Heart right ventricle (tissue), 16 donors: ENCODE results near the gene FUT7. TPM values are rescaled to one million over a fixed set of nuclear protein-coding genes. Genes with fewer than 3 reads are reported as not detected.

Experiments
- ATAC-seq, 8 donors: fragments of 200-7000 bp; cut with Tn5 transposase; one replicate each; pipeline ENCODE4 v1.9.1; 2020; ENCODE audit warnings: mild to moderate bottlenecking in 8 of 8, moderate library complexity in 8 of 8, moderate number of reproducible peaks in 1 of 8
- DNase-seq, 2 donors: peaks; one replicate each; pipeline ENCODE4 v3.0.0-alpha.2; 2020
- H3K27ac ChIP-seq, 10 donors: fragments of 200-600 bp; sonication (generic) in 2 of 10; one replicate each; pipeline versions ENCODE4 v1.5.0 to v1.8.0; 2020 to 2022; ENCODE audit warnings: mild to moderate bottlenecking in 3 of 10
- H3K27me3 ChIP-seq, 7 donors: fragments of 200-600 bp; one replicate each; pipeline ENCODE4 v1.8.0; 2021 to 2022; ENCODE audit warnings: mild to moderate bottlenecking in 2 of 7
- H3K36me3 ChIP-seq, 9 donors: fragments of 200-600 bp; sonication (generic) in 1 of 9; one replicate each; pipeline versions ENCODE4 v1.5.0 to v1.8.0; 2020 to 2022; ENCODE audit warnings: mild to moderate bottlenecking in 2 of 9
- H3K4me1 ChIP-seq, 9 donors: fragments of 200-600 bp; sonication (generic) in 1 of 9; one replicate each; pipeline versions ENCODE4 v1.5.0 to v1.8.0; 2020 to 2022; ENCODE audit warnings: mild to moderate bottlenecking in 4 of 9
- H3K4me3 ChIP-seq, 10 donors: fragments of 200-600 bp; sonication (generic) in 2 of 10; one replicate each; pipeline versions ENCODE4 v1.5.0 to v1.8.0; 2020 to 2022; ENCODE audit warnings: mild to moderate bottlenecking in 7 of 10, moderate library complexity in 2 of 10
- H3K9me3 ChIP-seq, 11 donors: fragments of 200-600 bp in 10 of 11; sonication (generic) in 2 of 11; one replicate each; pipeline versions ENCODE4 v1.5.0 to v1.8.0; 2013 to 2022; ENCODE audit warnings: mild to moderate bottlenecking in 2 of 11, control low read depth in 1 of 11, moderate library complexity in 1 of 11
- WGBS, 2 donors: extraction: QIAGEN DNeasy Blood & Tissue Kit; methylation state at CpG; one replicate each; pipeline ENCODE4 v1.1.7; 2013; ENCODE audit warnings: inconsistent platforms in 1 of 2; 5-methylcytosine and 5-hydroxymethylcytosine counted together
- intact Hi-C, 10 donors: fragments of 100-400 bp; cut with DNase I; formaldehyde crosslinking; loops; one replicate each; pipeline versions ENCODE4 v1.11.1 to v1.14.2; 2022
- polyA plus RNA-seq, 2 donors: library from polyadenylated mRNA; stranded (reverse); fragments of 200-250 nt; gene quantifications; one replicate each; pipeline ENCODE4 v1.2.3, GENCODE V29; 2013
- total RNA-seq, 10 donors: library from RNA; stranded (reverse); fragmentation: NEBNext Ultra II Directional in 3 of 10; extraction: Animal tissue kit (Norgen Biotek cat#: 25700) in 3 of 10; gene quantifications; one replicate each; pipeline versions ENCODE4 v1.2.1 to v1.2.4, GENCODE V29; 2021 to 2023
- TF ChIP-seq, protein P1 (sequence below), 9 donors: fragments of 200-600 bp; sonication (generic) in 2 of 9; IDR thresholded peaks; one replicate each; pipeline versions ENCODE4 v1.5.0 to v1.8.0; 2021 to 2022; ENCODE audit warnings: antibody characterized with exemption in 9 of 9, mild to moderate bottlenecking in 5 of 9, moderate library complexity in 1 of 9
- donor health status: Arrhythmogenic right ventricular cardiomyopathy.
- donor health status: ischemic (EF 13 %, LVEDD 7.1; RV severe dilation, severe dysfunction).
- donor health status: healthy with polysubstance abuse.
- donor health status: DM: no; HTN: yes; CAD: no.
- donor health status: DM: no; HTN: no; CAD: no.
- donor health status: ischemic (EF 25% LVEDD 6.9; RV normal size, moderate dysfunction).
- donor health status: ischemic (EF 25% LVEDD 5.7; RV mildly dilated, moderate dysfunction).
- donor health status: healthy.
- donor health status: DM: yes; HTN: yes; CAD: no.
- donor health status: Ischemic cardiomyopathy.
- donor health status: ischemic (EF 35%, LVEDD 5.7; RV mildly dilated, moderate dysfunction).
- donor health status: nonischemic (EF 11% LVEDD 7.7; RV severe dilation, severe dysfunction).
- donor health status: DM: yes; HTN: yes; CAD: no.
- donor health status: PGD.
- donor health status: ischemic (EF 29% LVEDD 5.4; RV normal size, mild dysfunction).
- donor health status: nonischemic (EF 23%, LVEDD 6.1; RV moderate dilation, normal function).

The FUT7 gene
- total and polyA plus RNA-seq, 12 donors = 0.07 to 0.30 (median 0.15) TPM; not detected in 5

- Histone ChIP-seq H3K36me3 (peaks cover 0 to 83% (median 18%) of the 10 kb centered on the region in 9 donors), H3K4me1 (no peaks in the 10 kb centered on the region), H3K27me3 (no peaks in the 10 kb centered on the region), H3K27ac (no peak overlapping the region), H3K9me3 (no peaks in the 10 kb centered on the region), H3K4me3 (no peak overlapping the region)
- 94 to 95% methylated on average over 44 to 45 of the region's 45 CpGs for WGBS, 2 donors
- ATAC-seq = no peak
- no peak for DNase-seq
- TF ChIP-seq, protein P1, sequence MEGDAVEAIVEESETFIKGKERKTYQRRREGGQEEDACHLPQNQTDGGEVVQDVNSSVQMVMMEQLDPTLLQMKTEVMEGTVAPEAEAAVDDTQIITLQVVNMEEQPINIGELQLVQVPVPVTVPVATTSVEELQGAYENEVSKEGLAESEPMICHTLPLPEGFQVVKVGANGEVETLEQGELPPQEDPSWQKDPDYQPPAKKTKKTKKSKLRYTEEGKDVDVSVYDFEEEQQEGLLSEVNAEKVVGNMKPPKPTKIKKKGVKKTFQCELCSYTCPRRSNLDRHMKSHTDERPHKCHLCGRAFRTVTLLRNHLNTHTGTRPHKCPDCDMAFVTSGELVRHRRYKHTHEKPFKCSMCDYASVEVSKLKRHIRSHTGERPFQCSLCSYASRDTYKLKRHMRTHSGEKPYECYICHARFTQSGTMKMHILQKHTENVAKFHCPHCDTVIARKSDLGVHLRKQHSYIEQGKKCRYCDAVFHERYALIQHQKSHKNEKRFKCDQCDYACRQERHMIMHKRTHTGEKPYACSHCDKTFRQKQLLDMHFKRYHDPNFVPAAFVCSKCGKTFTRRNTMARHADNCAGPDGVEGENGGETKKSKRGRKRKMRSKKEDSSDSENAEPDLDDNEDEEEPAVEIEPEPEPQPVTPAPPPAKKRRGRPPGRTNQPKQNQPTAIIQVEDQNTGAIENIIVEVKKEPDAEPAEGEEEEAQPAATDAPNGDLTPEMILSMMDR (IDR thresholded peaks at IDR 0.05) = no peak
- intact Hi-C loops = no loop called here
These were observed 13.9 kb downstream of the FUT7 start for GRCh38 chr9:137017791-137018497.

GRCh38 chr9:137017071-137017470 is 14.8 kb downstream of the FUT7 start:
- 97% methylated on average over 27 to 28 of the region's 28 CpGs for WGBS, 2 donors
- TF ChIP-seq, protein P1 (IDR thresholded peaks at IDR 0.05) = no peak
- Histone ChIP-seq H3K36me3 (peaks cover 0 to 87% (median 24%) of the 10 kb centered on the region in 9 donors), H3K27ac (no peak overlapping the region), H3K4me1 (no peaks in the 10 kb centered on the region), H3K9me3 (no peaks in the 10 kb centered on the region), H3K27me3 (no peaks in the 10 kb centered on the region), H3K4me3 (no peak overlapping the region)
- ATAC-seq (no peak), DNase-seq (no peak)
- intact Hi-C loops = no loop called here

DNA sequence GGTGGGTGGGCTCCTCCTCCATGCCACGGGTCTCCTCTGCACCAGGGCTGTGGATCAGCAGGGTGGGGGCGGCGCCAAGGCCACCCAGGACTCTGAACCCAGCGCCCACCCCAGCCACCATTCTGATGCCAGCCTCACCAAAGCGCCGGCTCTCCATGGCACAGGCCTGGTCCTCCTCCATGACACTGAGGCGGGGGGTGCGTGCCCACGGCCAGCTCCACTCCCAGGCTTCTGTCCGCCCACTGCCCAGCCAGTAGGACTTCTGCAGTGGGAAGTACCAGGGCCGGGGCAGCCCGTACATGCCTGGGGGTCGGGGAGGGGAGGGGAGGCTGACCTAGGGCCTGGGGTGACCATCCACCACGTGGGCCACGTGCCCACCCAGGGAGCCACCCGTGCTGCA is 15.5 kb downstream of the FUT7 start:
- Histone ChIP-seq H3K36me3 (peaks cover 0 to 91% (median 30%) of the 10 kb centered on the region in 9 donors), H3K4me3 (no peak overlapping the region), H3K4me1 (no peaks in the 10 kb centered on the region), H3K9me3 (no peaks in the 10 kb centered on the region), H3K27me3 (no peaks in the 10 kb centered on the region), H3K27ac (no peak overlapping the region)
- intact Hi-C loops = no loop called here
- TF ChIP-seq, protein P1 (IDR thresholded peaks at IDR 0.05) = no peak
- DNase-seq (no peak), ATAC-seq (no peak)
- WGBS, 2 donors = 96 to 98% methylated on average over 16 of the region's 16 CpGs

- no peak for DNase-seq
- Histone ChIP-seq H3K36me3 (peaks cover 0 to 91% (median 32%) of the 10 kb centered on the region in 9 donors), H3K9me3 (no peaks in the 10 kb centered on the region), H3K27me3 (no peaks in the 10 kb centered on the region), H3K4me3 (no peak overlapping the region), H3K27ac (no peak overlapping the region), H3K4me1 (no peaks in the 10 kb centered on the region)
- 95 to 96% methylated on average over 21 of the region's 21 CpGs for WGBS, 2 donors
- ATAC-seq = no peak
- intact Hi-C loops = no loop called here
- TF ChIP-seq, protein P1 (IDR thresholded peaks at IDR 0.05) = no peak
These were observed 15.9 kb downstream of the FUT7 start for GRCh38 chr9:137015976-137016375.
